ENCODE results near the gene ZPBP2.

GRCh38 chr17:39925282-39926134 is 57.5 kb downstream of the ZPBP2 start:
- TF ChIP-seq CTCF (IDR thresholded peaks at IDR 0.05) (no peak), POLR2AphosphoS5 (IDR thresholded peaks at IDR 0.05; ENCODE audit: low read depth, low read length) (no peak), REST (IDR thresholded peaks at IDR 0.05; ENCODE audit: insufficient read depth in 1 of 2, low read depth in 2 of 2, low read length in 1 of 2) (no peak)

Data from Panc1 (cell line).